Breast epithelium (tissue), 3 donors: ENCODE data around the gene RASL12.

Experiments
- POLR2A ChIP-seq: fragments of 450-650 bp; IDR thresholded peaks from one replicate; pipeline ENCODE4 v1.6.1; 2016; ENCODE audit warnings: antibody characterized with exemption, mild to moderate bottlenecking, moderate library complexity
- TF ChIP-seq, protein P1 (sequence below), 3 donors: fragments of 450-650 bp; IDR thresholded peaks; one replicate each; pipeline ENCODE4 v1.5.1; 2016 to 2017; ENCODE audit warnings: antibody characterized with exemption in 3 of 3, mild to moderate bottlenecking in 3 of 3, moderate library complexity in 3 of 3

DNA sequence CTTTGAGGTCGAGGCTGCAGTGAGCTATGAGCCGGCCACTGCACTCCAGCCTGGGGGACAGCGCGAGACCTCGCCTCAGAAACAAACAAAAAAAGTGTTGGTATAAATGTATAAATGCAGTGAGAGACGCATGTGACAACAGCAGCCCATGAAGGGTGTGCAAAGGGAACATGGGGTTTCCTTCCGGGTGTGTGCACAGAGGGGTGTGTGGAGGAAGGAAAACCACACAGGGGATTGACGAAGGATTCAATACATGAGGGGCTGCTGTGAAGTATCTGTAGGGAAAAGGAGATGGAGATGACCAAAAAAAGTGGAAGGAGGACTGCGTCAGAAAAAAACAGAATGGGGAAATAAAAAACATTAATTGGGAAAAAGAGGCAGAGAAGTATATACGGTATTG is 39.5 kb downstream of the RASL12 start:
- TF ChIP-seq, protein P1, sequence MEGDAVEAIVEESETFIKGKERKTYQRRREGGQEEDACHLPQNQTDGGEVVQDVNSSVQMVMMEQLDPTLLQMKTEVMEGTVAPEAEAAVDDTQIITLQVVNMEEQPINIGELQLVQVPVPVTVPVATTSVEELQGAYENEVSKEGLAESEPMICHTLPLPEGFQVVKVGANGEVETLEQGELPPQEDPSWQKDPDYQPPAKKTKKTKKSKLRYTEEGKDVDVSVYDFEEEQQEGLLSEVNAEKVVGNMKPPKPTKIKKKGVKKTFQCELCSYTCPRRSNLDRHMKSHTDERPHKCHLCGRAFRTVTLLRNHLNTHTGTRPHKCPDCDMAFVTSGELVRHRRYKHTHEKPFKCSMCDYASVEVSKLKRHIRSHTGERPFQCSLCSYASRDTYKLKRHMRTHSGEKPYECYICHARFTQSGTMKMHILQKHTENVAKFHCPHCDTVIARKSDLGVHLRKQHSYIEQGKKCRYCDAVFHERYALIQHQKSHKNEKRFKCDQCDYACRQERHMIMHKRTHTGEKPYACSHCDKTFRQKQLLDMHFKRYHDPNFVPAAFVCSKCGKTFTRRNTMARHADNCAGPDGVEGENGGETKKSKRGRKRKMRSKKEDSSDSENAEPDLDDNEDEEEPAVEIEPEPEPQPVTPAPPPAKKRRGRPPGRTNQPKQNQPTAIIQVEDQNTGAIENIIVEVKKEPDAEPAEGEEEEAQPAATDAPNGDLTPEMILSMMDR (IDR thresholded peaks at IDR 0.05): no peak
- TF ChIP-seq POLR2A: no peak
